OCI-LY3 (cell line): ENCODE data around the gene PRRG2.

Source experiments
- H2AFZ ChIP-seq: fragments of 200-600, 300-600 bp; shearing (Covaris generic); 2 replicates; pipeline ENCODE4 v1.6.0; 2014; ENCODE audit warnings: antibody characterized with exemption, low read depth, low read length
- H3K27ac ChIP-seq: fragments of 200-600, 300-600 bp; sonication (generic); 2 replicates; pipeline ENCODE4 v1.5.1; 2014; ENCODE audit warnings: mild to moderate bottlenecking, low read length, moderate library complexity, mixed read lengths
- H3K27me3 ChIP-seq: fragments of 200-600, 300-600 bp; sonication (generic); 2 replicates; pipeline ENCODE4 v1.6.1; 2014; ENCODE audit warnings: low read depth, low read length, mixed read lengths
- H3K36me3 ChIP-seq: fragments of 200-600, 300-600 bp; sonication (generic); replicated peaks from 2 replicates; pipeline ENCODE3; 2014; ENCODE audit warnings: low read depth, low read length, mixed read lengths
- H3K4me1 ChIP-seq: fragments of 300-600, 200-600 bp; sonication (generic); 2 replicates; pipeline ENCODE4 v1.6.1; 2014; ENCODE audit warnings: low read length, mixed read lengths
- H3K4me2 ChIP-seq: fragments of 200-600, 300-600 bp; sonication (generic); 2 replicates; pipeline ENCODE4 v1.6.1; 2014; ENCODE audit warnings: low read length, mixed read lengths
- H3K4me3 ChIP-seq: fragments of 300-600, 200-600 bp; sonication (generic); 2 replicates; pipeline ENCODE4 v1.5.1; 2014; ENCODE audit warnings: antibody characterized with exemption, mild to moderate bottlenecking, low read length, moderate library complexity
- H3K79me2 ChIP-seq: fragments of 300-600, 200-600 bp; shearing (Covaris generic); 2 replicates; pipeline ENCODE4 v1.6.1; 2014; ENCODE audit warnings: mild to moderate bottlenecking, low read length, mixed read lengths
- H3K9ac ChIP-seq: fragments of 300-600, 200-600 bp; shearing (Covaris generic); 2 replicates; pipeline ENCODE4 v1.6.0; 2014; ENCODE audit warnings: mild to moderate bottlenecking, low read length, moderate library complexity
- H3K9me3 ChIP-seq: fragments of 200-600, 300-600 bp; shearing (Covaris generic); 2 replicates; pipeline ENCODE4 v1.6.1; 2014; ENCODE audit warnings: low read length, mixed read lengths; ENCODE audit not compliant: insufficient read depth
- H4K20me1 ChIP-seq: fragments of 200-600, 300-600 bp; sonication (generic); 2 replicates; pipeline ENCODE4 v1.6.1; 2016; ENCODE audit warnings: low read length, mixed read lengths; ENCODE audit not compliant: insufficient read depth
- EZH2phosphoT487 ChIP-seq: fragments of 200-600 bp; shearing (Covaris generic); IDR thresholded peaks from 2 replicates; pipeline ENCODE4 v1.6.1; 2018; ENCODE audit warnings: antibody characterized with exemption, mixed run types, low read depth
- TF ChIP-seq, protein P1 (sequence below): fragments of 200-600, 300-600 bp; sonication (generic); IDR thresholded peaks from 2 replicates; pipeline ENCODE4 v1.5.1; 2014; ENCODE audit warnings: antibody characterized with exemption, low read length, low read depth

The PRRG2 gene

GRCh38 chr19:49599378-49600295 is 18.5 kb downstream of the PRRG2 start:
- Histone ChIP-seq H3K4me1 (no peaks in the 10 kb centered on the region), H3K9me3 (no peaks in the 10 kb centered on the region), H4K20me1 (peaks cover 19% of the 10 kb centered on the region), H2AFZ (no peak overlapping the region), H3K79me2 (peaks cover 38% of the 10 kb centered on the region), H3K27ac (no peak overlapping the region), H3K9ac (no peak overlapping the region), H3K4me2 (no peak overlapping the region), H3K27me3 (no peaks in the 10 kb centered on the region), H3K36me3 (peaks cover 55% of the 10 kb centered on the region), H3K4me3 (no peak overlapping the region)
- no peak for TF ChIP-seq EZH2phosphoT487

DNA sequence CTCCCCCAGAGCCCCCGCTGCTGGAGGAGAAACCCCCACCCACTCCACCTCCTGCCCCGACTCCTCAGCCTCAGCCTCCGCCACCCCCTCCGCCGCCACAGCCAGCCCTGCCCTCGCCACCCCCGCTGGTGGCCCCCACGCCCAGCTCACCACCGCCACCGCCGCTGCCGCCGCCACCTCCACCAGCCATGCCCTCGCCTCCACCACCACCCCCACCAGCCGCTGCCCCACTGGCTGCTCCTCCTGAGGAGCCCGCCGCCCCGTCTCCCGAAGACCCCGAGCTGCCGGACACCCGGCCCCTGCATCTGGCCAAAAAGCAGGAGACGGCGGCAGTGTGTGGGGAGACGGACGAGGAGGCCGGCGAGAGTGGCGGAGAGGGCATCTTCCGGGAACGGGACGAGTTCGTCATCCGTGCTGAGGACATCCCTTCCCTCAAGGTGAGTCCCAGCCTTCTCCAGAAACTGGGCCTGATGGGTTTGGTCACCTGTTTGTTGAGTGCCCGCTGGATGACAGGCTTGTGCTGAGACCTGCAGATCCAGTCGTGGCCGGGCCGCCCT is 20.4 kb downstream of the PRRG2 start:
- Histone ChIP-seq H3K36me3 (peaks cover 55% of the 10 kb centered on the region), H3K27ac (no peak overlapping the region), H3K9me3 (no peaks in the 10 kb centered on the region), H3K4me3 (no peak overlapping the region), H3K4me1 (no peaks in the 10 kb centered on the region), H3K9ac (no peak overlapping the region), H2AFZ (no peak overlapping the region), H3K27me3 (no peaks in the 10 kb centered on the region), H3K4me2 (no peak overlapping the region), H3K79me2 (peaks cover 48% of the 10 kb centered on the region), H4K20me1 (peaks cover 23% of the 10 kb centered on the region)
- TF ChIP-seq EZH2phosphoT487, result no peak
- TF ChIP-seq, protein P1, sequence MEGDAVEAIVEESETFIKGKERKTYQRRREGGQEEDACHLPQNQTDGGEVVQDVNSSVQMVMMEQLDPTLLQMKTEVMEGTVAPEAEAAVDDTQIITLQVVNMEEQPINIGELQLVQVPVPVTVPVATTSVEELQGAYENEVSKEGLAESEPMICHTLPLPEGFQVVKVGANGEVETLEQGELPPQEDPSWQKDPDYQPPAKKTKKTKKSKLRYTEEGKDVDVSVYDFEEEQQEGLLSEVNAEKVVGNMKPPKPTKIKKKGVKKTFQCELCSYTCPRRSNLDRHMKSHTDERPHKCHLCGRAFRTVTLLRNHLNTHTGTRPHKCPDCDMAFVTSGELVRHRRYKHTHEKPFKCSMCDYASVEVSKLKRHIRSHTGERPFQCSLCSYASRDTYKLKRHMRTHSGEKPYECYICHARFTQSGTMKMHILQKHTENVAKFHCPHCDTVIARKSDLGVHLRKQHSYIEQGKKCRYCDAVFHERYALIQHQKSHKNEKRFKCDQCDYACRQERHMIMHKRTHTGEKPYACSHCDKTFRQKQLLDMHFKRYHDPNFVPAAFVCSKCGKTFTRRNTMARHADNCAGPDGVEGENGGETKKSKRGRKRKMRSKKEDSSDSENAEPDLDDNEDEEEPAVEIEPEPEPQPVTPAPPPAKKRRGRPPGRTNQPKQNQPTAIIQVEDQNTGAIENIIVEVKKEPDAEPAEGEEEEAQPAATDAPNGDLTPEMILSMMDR, result no peak

- no peak overlapping the region for H3K9ac ChIP-seq
- H2AFZ ChIP-seq, result no peak overlapping the region
- H4K20me1 ChIP-seq, result peaks cover 27% of the 10 kb centered on the region
- H3K4me1 ChIP-seq, result no peaks in the 10 kb centered on the region
- no peaks in the 10 kb centered on the region for H3K9me3 ChIP-seq
- H3K36me3 ChIP-seq, result peaks cover 53% of the 10 kb centered on the region
- no peak overlapping the region for H3K4me3 ChIP-seq
- H3K79me2 ChIP-seq, result peaks cover 52% of the 10 kb centered on the region
- no peak for TF ChIP-seq EZH2phosphoT487
- TF ChIP-seq, protein P1, result no peak
- H3K27me3 ChIP-seq, result no peaks in the 10 kb centered on the region
- H3K27ac ChIP-seq, result no peak overlapping the region
- H3K4me2 ChIP-seq, result no peak overlapping the region
Measured at GRCh38 chr19:49602806-49603205, 21.7 kb downstream of the PRRG2 start.

DNA sequence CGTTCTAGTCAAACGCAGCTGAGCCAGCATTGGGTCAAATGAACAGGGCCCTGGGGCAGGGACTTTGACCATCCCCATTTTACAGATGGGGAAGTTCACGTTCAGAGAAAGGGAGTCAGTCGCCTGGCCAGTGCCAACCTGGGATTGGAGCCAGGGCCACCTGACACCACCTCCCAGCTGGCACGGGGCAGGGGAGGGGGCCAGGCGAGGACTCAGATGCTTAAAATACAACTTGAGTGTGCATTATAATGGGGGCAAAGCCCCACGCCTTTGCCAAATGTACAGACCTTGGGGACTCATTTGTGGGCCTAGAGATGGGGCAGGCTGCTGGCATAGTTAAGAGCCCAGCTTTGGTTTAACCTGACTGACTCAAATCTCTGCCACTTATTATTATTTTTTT is 24.5 kb downstream of the PRRG2 start:
- Histone ChIP-seq H4K20me1 (peaks cover 26% of the 10 kb centered on the region), H3K9ac (no peak overlapping the region), H3K36me3 (peaks cover 51% of the 10 kb centered on the region), H3K4me1 (no peaks in the 10 kb centered on the region), H3K4me2 (no peak overlapping the region), H3K27ac (no peak overlapping the region), H2AFZ (no peak overlapping the region), H3K27me3 (no peaks in the 10 kb centered on the region), H3K4me3 (no peak overlapping the region), H3K79me2 (peaks cover 74% of the 10 kb centered on the region), H3K9me3 (no peaks in the 10 kb centered on the region)
- TF ChIP-seq EZH2phosphoT487, result no peak
- TF ChIP-seq, protein P1, result no peak
